H1 (cell line): Measurements from ENCODE around the gene KCNC3.

Experiments
- JUND ChIP-seq: IDR thresholded peaks from 2 replicates; pipeline ENCODE4 v1.6.1; 2011; ENCODE audit warnings: mild to moderate bottlenecking, improper control_type of control experiment, low read length
- TF ChIP-seq, protein P1 (sequence below): IDR thresholded peaks from 2 replicates; pipeline ENCODE4 v1.6.1; 2012; ENCODE audit warnings: low read length, inconsistent platforms

DNA sequence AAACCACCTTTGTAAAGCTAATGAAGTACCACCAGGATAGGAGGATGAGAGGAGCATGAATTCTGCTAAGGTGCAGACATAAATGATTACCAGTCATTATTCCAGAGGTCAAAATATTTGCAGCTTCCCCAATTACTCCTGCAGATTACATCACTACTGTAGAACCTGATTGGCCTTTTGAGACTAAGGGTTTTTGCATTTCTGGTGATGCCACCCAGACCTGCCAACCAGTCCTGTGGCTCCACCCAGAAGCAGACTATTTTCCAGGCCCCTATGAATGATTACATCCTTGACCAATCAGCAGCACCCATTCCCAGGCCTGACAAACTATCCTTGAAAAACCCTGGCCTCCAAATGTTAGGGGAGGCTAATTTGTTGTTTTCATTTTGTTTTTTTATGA is 11.2 kb upstream of the KCNC3 start:
- TF ChIP-seq, protein P1, sequence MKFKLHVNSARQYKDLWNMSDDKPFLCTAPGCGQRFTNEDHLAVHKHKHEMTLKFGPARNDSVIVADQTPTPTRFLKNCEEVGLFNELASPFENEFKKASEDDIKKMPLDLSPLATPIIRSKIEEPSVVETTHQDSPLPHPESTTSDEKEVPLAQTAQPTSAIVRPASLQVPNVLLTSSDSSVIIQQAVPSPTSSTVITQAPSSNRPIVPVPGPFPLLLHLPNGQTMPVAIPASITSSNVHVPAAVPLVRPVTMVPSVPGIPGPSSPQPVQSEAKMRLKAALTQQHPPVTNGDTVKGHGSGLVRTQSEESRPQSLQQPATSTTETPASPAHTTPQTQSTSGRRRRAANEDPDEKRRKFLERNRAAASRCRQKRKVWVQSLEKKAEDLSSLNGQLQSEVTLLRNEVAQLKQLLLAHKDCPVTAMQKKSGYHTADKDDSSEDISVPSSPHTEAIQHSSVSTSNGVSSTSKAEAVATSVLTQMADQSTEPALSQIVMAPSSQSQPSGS = no peak
- no peak for TF ChIP-seq JUND
